ENCODE measurements around the gene XKR7. TPM values are rescaled to one million over a fixed set of nuclear protein-coding genes. Genes with fewer than 3 reads are reported as not detected.
"Not testable (repeated sequence)": the region's sequence is repeated elsewhere in the genome, so short reads cannot be mapped to it uniquely, and the experiment has no call there.

Gene XKR7
- total RNA-seq, 3 donors from 2014 or later (not counting 1 experiment from before 2014, with no cell fraction given): not detected

- no peaks in the 10 kb centered on the region for H3K9me3 ChIP-seq (ENCODE audit: control insufficient read depth, insufficient read depth, low read length)
- no peaks in the 10 kb centered on the region for H3K4me1 ChIP-seq (ENCODE audit: control insufficient read depth, insufficient read depth, low read length)
- Mint-ChIP-seq H3K9me3 (no peaks in the 10 kb centered on the region), H3K27me3 (ENCODE audit: low read depth in 2 of 2) (peaks cover 12 to 21% of the 10 kb centered on the region in 2 donors), H3K4me3 (no peak overlapping the region), H3K4me1 (peaks cover 0 to 4% of the 10 kb centered on the region in 2 donors), H3K27ac (no peak overlapping the region), H3K36me3 (no peaks in the 10 kb centered on the region)
- intact Hi-C loops (cut with micrococcal nuclease): no loop called here
- ATAC-seq: no peak
- no peaks in the 10 kb centered on the region for H3K36me3 ChIP-seq (ENCODE audit: control insufficient read depth, insufficient read depth, low read length)
- no peak overlapping the region for H3K4me3 ChIP-seq (ENCODE audit: low read length)
- TF ChIP-seq CTCF (IDR thresholded peaks at IDR 0.05): no peak
- H3K27me3 ChIP-seq (ENCODE audit: control insufficient read depth, insufficient read depth, low read length): no peaks in the 10 kb centered on the region
- WGBS (ENCODE audit: insufficient coverage): 95% methylated on average over 2 of the region's 2 CpGs
- DNase-seq: no peak
- H3K27ac ChIP-seq (ENCODE audit: low read length): no peak overlapping the region
Measured at GRCh38 chr20:31926493-31926892, 41.5 kb upstream of the XKR7 start.

- Histone ChIP-seq H3K9me3 (ENCODE audit: control insufficient read depth, insufficient read depth, low read length) (no peaks in the 10 kb centered on the region), H3K4me3 (ENCODE audit: low read length) (no peak overlapping the region), H3K27me3 (ENCODE audit: control insufficient read depth, insufficient read depth, low read length) (no peaks in the 10 kb centered on the region), H3K36me3 (ENCODE audit: control insufficient read depth, insufficient read depth, low read length) (no peaks in the 10 kb centered on the region), H3K4me1 (ENCODE audit: control insufficient read depth, insufficient read depth, low read length) (no peaks in the 10 kb centered on the region), H3K27ac (ENCODE audit: low read length) (no peak overlapping the region)
- DNase-seq (no peak), ATAC-seq (no peak)
- TF ChIP-seq CTCF (IDR thresholded peaks at IDR 0.05): no peak
- 93% methylated on average over 7 of the region's 8 CpGs for WGBS (ENCODE audit: insufficient coverage)
- peaks cover 12 to 19% of the 10 kb centered on the region in 2 donors for H3K27me3 Mint-ChIP-seq (ENCODE audit: low read depth in 2 of 2)
- intact Hi-C loops (cut with micrococcal nuclease): no loop called here
- H3K27ac Mint-ChIP-seq: no peak overlapping the region
- peaks cover 0 to 4% of the 10 kb centered on the region in 2 donors for H3K4me1 Mint-ChIP-seq
- H3K36me3 Mint-ChIP-seq: no peaks in the 10 kb centered on the region
- no peak overlapping the region for H3K4me3 Mint-ChIP-seq
- no peaks in the 10 kb centered on the region for H3K9me3 Mint-ChIP-seq
Measured at GRCh38 chr20:31927627-31928159, 40.3 kb upstream of the XKR7 start.

GRCh38 chr20:31929631-31930030 lies 38.3 kb upstream of the XKR7 start:
- ATAC-seq; H3K4me1 Mint-ChIP-seq; H3K27ac Mint-ChIP-seq; H3K27ac ChIP-seq (ENCODE audit: low read length); H3K9me3 Mint-ChIP-seq; H3K9me3 ChIP-seq (ENCODE audit: control insufficient read depth, insufficient read depth, low read length); H3K4me3 Mint-ChIP-seq; H3K27me3 ChIP-seq (ENCODE audit: control insufficient read depth, insufficient read depth, low read length); H3K4me3 ChIP-seq (ENCODE audit: low read length); H3K4me1 ChIP-seq (ENCODE audit: control insufficient read depth, insufficient read depth, low read length); intact Hi-C loops (cut with micrococcal nuclease); H3K36me3 ChIP-seq (ENCODE audit: control insufficient read depth, insufficient read depth, low read length); H3K36me3 Mint-ChIP-seq; DNase-seq: not testable (repeated sequence)
- H3K27me3 Mint-ChIP-seq (ENCODE audit: low read depth in 2 of 2): peaks cover 7 to 12% of the 10 kb centered on the region in 2 donors
- 80% methylated on average over 2 of the region's 4 CpGs for WGBS (ENCODE audit: insufficient coverage)

GRCh38 chr20:31930779-31931178 lies 37.2 kb upstream of the XKR7 start:
- DNase-seq (no peak), ATAC-seq (no peak)
- 37% methylated on average over 2 of the region's 5 CpGs for WGBS (ENCODE audit: insufficient coverage)
- Histone ChIP-seq H3K27me3 (ENCODE audit: control insufficient read depth, insufficient read depth, low read length) (no peaks in the 10 kb centered on the region), H3K27ac (ENCODE audit: low read length) (no peak overlapping the region), H3K36me3 (ENCODE audit: control insufficient read depth, insufficient read depth, low read length) (no peaks in the 10 kb centered on the region), H3K4me3 (ENCODE audit: low read length) (no peak overlapping the region), H3K4me1 (ENCODE audit: control insufficient read depth, insufficient read depth, low read length) (no peaks in the 10 kb centered on the region), H3K9me3 (ENCODE audit: control insufficient read depth, insufficient read depth, low read length) (no peaks in the 10 kb centered on the region)
- peaks cover 7 to 8% of the 10 kb centered on the region in 2 donors for H3K27me3 Mint-ChIP-seq (ENCODE audit: low read depth in 2 of 2)
- intact Hi-C loops (cut with micrococcal nuclease): no loop called here
- H3K9me3 Mint-ChIP-seq: no peaks in the 10 kb centered on the region
- H3K27ac Mint-ChIP-seq: no peak overlapping the region
- TF ChIP-seq CTCF (IDR thresholded peaks at IDR 0.05): no peak
- no peak overlapping the region for H3K4me3 Mint-ChIP-seq
- no peaks in the 10 kb centered on the region for H3K36me3 Mint-ChIP-seq
- no peaks in the 10 kb centered on the region for H3K4me1 Mint-ChIP-seq
